HG03045 (cell line): ENCODE results near the gene C2orf80.
"Not testable (repeated sequence)": the region's sequence is repeated elsewhere in the genome, so short reads cannot be mapped to it uniquely, and the experiment has no call there.

Experiments
- ATAC-seq: cut with Tn5 transposase; IDR thresholded peaks from one replicate; pipeline ENCODE4 v1.9.1; 2021; ENCODE audit warnings: mild to moderate bottlenecking, moderate library complexity; ENCODE audit not compliant: unreplicated experiment

The C2orf80 gene

DNA sequence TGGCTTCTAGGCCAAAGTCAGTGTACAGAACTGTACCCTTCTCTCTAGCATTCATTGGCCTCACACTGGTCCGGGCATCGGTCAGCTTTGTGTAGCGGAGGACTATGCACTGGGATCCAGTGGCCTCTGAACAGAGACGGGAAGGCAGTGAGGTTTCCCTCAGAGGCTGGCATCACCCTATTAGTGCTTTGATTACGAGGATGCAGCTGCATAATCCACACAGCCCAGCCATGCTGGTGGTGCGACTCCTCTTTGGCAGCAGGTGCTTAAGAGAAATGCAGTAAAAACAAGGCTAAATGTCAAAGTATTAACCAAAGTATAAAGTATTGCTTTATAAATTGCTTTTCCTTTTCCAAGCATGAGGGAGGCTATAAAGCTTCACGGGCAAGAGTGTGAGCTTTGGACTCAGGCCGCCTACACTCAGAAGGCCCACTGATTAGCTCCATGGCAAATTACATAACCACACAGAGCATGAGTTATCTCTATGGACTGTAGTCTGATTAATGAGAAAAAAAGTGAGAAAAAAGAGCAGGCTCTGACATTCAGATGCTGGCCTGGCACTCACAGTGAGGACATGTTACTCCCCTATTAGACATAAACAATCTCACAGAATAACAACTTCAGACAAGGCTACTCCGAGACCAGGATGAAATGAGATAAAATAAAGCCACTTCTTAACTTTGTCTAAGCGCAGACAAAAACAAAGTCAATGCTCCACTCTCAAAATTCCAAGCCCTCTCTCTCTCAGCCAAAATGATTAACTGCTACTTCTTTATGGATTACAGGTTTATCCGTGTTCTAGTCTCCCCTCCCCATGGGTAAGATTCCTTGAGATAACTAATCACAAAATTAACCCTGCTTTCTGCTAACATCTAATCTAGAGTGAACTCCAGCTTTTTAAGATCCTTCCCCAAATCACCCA, 53.8 kb downstream of the C2orf80 start:
- no peak for ATAC-seq

DNA sequence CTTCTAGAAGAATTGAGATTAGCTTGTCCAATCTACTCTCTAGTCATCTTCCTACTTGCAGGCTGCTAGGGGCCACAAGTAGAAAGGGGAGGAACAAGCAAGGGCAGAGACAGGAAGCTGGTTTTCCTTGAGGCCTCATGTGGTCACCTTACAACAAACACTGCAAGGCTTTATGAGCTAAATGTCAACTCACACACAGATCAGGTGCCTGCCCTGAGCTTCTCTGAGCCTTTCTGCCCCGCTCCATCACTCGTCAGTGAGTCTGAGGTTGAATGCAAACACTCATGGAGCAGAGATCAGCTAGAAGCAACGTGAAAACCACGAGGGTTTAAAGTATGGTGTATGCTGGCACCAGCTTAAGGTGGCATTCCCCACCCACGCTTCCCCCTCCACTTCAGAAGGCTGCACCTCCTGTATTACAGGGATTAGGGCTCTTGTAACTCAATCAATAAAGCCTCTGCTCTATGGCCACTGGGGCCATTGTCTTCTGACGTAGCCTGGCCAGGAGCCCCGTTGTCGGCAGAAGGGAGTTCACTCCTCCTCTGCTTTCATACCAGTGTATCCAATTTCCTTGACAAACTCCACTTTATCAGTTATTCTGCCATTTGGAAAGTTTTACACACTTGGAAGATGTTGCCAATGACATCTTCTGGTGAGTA, 54.8 kb downstream of the C2orf80 start:
- ATAC-seq: no peak

DNA sequence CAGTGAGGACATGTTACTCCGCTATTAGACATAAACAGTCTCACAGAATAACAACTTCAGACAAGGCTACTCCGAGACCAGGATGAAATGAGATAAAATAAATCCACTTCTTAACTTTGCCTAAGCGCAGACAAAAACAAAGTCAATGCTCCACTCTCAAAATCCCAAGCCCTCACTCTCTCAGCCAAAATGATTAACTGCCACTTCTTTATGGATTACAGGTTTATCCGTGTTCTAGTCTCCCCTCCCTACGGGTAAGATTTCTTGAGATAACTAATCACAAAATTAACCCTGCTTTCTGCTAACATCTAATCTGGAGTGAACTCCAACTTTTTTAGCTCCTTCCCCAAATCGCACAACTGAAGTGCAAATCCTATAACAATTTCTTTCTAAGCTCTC, 59.1 kb downstream of the C2orf80 start:
- ATAC-seq: no peak

DNA sequence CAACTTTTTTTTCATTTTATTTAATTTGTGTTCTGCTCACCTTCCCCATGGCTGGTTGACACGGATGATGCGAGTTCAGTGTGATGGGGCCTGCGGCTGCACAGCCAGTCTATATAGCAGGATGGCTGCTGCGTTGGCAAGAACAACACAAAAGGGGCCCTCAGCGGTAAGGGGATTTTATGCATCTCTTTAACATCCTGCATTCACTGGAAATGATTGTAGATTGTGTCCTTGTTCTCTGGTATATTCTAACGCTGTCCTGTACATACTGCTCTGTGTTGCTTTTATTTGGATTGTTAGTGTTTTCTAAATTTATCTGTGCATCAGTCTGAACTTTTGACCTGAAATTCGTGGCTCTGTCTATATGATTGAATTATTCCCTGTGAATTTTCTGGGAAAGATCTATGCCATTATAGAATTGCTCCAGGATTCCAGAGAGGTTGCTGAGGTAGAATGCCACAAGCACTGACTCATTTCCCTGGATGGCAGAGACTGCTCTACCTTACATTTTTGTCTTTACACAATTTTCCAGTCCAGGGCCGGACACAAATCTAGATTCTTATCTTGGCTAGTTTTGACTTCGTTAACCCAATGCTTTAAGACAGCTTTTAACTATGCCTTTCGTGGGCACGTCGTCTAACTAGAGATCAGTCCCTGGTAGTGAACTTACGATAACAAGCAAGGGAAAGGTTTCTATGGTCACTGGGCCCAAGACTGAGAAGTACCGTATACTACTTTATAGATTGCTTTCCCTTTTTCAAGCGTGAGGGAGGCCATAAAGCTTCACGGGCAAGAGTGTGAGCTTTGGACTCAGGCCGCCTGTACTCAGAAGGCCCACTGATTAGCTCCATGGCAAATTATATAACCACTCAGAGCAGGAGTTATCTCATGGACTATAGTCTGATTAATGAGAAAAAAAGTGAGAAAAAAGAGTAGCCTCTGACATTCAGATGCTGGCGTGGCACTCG, 59.8 kb downstream of the C2orf80 start, which contains the start of gene CRYGC:
CRYGC (minus strand) TSS at position 85 of the 968 bp plus-strand sequence; CDS start at position 49, 36 bp downstream.
- ATAC-seq: no peak

DNA sequence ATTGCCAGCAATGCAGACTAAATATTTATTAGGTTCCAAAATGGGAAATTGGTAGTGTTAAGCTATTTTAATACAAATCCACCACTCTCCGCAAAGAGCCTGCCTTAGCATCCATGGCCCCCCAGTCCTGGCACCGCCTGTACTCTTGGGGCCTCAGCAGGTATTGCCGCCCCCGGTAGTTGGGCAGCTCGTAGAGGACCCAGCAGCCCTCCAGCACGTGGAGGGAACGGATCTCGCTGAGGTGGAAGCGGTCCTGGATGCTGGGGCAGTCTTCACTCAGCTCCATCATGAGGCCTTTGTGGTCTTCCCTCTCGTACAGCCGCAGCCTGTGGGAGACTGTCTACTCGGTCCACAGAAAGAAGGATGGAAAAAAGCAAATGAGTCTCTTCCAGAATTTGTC, 61.7 kb downstream of the C2orf80 start:
- no peak for ATAC-seq

DNA sequence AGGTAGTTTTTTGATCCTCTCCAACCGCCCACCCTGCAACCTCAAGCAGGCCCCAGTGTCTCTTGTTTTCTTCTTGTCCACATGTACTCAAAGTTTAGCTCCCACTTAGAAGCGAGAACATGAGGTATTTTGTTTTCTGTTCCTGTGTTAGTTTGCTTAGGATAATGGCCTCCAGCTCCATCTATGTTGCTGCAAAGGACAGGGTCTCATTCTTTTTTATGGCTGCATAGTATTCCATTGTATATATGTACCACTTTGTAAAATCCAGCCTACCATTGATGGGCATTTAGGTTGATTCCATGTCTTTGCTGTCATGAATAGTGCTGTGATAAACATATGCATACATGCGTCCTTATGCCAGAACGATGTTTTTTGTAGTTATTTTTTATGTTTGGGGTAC, 62.7 kb downstream of the C2orf80 start:
- no peak for ATAC-seq

DNA sequence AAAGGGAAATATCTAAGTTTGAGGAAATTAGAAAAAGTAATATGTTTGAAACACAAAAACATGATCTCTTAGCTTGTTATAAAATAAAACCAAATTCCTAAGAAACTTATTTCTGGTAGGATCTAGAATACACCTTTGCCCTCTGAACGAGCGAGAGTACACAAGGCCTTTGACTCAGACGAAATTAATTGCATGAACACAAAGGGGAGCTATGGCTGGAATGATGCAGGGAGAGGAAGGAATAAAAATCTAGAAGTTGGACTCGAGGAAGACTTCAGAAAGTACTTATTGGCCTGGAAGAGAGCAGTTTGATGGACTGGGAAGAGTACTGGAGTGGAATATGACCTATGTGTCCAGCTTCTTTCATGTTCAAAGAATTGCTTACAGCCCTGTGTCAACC, 64.6 kb downstream of the C2orf80 start:
- ATAC-seq: no peak

DNA sequence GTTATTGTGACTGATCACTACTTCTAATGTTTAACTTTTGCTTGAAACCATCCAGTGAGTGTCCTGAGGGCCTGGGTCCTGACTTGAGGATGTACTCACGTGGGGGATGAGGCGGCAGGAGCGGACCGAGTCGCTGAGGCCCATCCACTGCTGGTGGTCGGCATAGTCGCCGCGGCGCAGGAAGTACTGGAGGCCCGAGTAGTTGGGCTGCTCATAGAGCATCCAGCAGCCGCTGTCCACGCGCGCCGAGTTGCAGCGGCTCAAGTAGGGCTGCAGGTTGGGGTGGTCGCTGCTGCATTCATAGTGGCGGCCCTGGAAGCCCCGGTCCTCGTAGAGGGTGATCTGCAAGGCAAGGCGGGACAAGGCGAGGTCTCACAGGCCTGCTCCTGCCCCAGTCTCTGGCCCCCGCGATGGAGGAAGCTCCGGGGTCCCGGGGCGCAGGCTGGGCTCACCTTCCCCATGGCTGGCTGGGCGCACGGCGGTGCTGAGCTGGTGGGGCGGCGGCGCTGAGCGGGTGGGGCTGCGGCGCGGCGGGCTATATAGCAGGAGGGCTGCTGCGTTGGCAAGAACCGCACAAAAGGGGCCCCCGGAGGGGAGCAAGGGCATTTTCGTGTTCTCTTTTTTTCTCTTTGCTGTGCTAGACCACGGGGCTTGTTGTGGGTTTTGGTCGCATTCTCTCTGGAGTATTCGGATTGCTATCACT, 65.7 kb downstream of the C2orf80 start, which contains the start of gene CRYGD:
CRYGD (minus strand) TSS at position 512 of the 703 bp plus-strand sequence; CDS start at position 461, 51 bp downstream.
- ATAC-seq: not testable (repeated sequence)

DNA sequence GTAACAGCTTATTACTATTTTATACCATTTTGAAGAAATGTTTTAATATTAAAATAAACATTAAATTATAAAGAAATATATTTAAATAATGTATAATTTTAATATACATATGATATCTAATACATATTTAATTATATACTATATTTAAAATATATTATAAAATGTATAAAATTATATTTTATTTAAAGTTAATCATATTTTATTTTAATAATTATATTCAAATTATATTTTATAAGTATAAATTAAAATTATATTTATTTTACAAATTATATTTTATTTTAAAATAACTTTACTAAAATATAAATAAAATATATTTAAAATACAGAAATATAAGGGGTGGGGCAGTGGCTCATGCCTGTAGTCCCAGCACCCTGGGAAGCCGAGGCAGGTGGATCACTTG, 67.6 kb downstream of the C2orf80 start:
- no peak for ATAC-seq

DNA sequence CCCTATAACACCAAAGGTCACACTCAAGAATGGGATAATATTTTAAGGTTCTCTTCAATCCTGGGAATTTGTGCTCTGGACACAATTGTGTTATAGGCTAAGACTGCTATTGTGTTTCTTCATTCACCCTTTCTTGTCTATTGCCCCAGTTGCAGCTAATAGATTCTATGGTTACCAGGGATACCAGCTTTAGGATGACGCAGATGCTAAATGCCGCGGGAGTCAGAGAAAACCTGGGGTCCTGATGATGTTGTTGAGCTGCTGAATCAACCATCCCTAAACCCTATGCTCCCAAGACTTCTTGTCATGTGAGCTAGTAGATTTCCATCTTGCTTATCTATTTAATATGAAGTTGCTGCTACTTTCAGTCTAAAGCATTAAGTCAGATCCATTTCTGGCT, 70.9 kb downstream of the C2orf80 start:
- no peak for ATAC-seq

DNA sequence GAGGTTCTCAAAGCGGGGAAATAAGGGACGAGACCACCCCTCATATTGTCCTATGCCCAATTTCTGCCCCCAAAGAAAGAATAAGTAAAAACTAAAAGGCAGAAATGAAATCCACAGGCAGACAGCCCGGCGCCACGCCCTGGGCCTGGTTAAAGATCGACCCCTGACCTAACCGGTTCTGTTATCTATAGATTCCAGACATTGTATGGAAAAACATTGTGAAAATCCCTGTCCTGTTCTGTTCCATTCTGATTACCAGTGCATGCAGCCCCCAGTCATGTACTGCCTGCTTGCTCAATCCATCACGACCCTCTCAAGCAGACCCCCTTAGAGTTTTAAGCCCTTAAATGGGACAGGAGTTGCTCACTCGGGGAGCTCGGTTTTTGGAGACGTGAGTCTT, 72.4 kb downstream of the C2orf80 start:
- not testable (repeated sequence) for ATAC-seq
